ENCODE results near the gene PVALB.

Gene PVALB

GRCh38 chr22:36809351-36809750 is 7.5 kb downstream of the PVALB start:
- no peak for DNase-seq

GRCh38 chr22:36808721-36809344 is 8.0 kb downstream of the PVALB start:
- DNase-seq, result peak in 1 of 2 donors; percentile 11

GRCh38 chr22:36807627-36808026 is 9.2 kb downstream of the PVALB start:
- no peak for DNase-seq

DNA sequence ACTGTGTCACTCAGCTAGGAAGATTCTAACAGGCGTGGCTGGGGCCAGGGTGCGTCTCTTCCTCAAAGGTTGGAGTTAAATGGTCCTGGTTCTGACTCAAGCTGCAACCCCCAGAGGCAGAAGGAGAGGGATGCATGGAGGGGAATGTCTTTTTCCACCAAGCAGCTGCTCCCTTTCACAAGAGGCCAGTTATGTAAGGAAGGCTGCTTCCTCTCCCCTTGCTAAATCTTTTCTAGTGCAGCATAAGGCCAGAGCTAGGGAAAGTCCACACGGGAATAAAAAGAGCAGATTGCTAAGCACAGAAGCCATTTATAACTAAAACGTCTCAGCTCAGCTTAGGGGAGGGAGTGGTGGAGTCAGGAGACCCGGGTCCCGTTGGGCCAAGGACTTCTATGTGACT is 10.0 kb downstream of the PVALB start:
- DNase-seq, result no peak

GRCh38 chr22:36803358-36803757 is 13.5 kb downstream of the PVALB start:
- no peak for DNase-seq

DNA sequence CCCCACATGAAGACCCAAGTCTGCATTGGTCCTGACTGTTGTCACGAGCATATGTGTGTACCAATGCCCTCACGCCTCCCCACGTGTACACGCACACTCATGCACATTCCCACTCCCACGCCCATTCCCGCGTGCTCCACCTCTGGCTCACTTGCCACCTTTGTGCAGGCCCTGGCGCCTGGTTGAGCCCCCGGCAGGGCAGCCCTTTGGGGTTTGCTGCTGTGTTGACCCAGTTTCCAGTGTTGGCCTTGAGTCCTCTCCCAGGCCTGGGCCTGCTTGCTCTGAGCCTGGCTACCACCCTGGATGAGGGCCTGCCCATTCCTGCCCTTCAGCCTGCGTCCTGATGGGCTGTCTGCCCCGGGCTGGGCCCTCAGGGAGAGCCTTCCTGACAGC is 18.2 kb downstream of the PVALB start:
- DNase-seq, result no peak

- no peak for DNase-seq
These were observed 18.7 kb downstream of the PVALB start for GRCh38 chr22:36797911-36798673.

DNA sequence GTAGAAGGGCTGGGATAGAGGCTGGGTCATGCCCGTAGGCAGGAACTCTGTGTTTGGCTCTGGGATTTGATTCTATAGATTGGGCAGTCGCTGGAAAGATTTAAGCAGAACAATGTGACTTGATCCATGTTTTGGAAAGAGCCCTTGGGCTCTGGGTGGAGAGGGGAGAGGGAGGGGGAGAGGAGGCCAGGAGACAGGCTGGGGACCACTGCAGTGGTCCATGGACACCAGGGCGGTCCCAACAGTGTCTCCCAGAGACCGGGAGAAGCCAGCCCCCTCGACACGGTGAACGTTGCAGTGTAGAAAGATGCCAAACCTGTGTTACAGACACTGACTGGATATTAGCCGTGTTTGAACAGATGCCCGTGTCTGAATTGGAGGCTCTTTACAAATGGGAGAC is 19.5 kb downstream of the PVALB start:
- no peak for DNase-seq

- no peak for DNase-seq
These were observed 20.2 kb downstream of the PVALB start for GRCh38 chr22:36796552-36797175.

- DNase-seq, result no peak
These were observed 21.2 kb downstream of the PVALB start for GRCh38 chr22:36795633-36796032.

GRCh38 chr22:36790648-36791047 is 26.2 kb downstream of the PVALB start:
- DNase-seq, result no peak

GRCh38 chr22:36787204-36787988 is 29.4 kb downstream of the PVALB start:
- DNase-seq, result no peak

GRCh38 chr22:36783743-36784142 is 33.1 kb downstream of the PVALB start:
- no peak for DNase-seq

DNA sequence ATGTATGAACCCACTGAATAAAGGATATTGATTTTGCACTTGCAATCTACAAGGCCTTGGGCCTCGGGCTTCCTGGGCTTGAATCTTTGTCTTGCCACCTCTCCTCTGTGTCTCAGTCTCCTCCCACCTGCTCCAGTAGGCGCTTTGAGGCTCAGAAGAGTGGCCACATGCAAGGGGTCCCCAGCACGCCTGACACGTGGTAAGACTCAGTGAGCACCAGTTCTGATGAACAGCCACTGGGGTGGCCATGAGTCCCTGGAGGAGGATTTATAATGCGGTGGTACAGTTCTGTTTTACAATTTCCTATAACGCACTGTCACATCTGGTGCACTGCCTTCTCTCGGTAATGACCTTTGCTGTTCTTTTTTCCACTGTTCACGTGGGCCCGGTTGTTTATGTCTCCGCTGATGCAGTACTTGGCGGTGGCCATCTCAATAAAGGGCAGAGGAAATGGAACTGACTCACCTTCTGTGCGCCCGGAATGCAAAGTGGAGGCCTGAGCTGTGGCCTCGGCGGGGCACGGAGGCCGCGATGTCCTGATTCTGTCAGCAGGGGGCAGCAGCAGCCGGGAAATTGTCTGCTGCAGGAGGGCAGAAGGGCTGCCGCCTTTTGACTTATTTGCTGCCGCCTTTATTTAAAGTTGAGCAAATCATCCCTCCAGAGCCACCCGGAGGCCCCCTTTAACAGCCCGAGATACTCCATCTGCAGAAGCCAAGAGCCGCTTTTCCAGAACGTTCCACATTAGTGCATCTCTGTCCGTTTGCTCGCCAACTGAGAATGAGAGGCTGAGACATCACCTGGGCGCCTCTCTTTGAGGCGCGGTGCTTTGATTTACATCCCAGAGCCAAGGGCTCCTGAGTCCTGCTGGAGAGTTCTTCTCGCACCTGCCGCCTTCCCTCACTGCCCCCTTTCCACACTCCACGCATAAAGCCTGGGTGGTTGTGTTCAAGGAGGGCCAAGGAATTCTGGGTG is 34.9 kb downstream of the PVALB start:
- DNase-seq, result peak; percentile 81 to 89

DNA sequence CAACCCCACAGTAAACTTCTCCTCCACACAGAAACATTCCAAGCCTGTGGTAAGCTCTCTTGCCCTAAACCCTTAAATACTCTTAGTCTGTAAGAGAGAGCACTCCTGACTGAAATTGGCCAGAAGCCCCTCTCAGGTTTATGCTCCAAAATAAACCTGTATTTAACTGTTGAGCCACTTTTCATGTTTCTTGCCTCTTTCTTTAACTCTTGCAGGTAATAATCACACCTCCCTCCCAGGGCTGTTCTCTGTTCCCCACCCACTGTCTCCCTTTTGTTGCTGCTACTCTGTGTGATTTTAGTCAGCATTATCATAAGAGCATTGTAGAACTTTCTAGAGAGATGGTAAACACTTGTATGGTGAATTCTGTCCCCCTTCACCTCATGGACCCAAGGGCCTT is 38.8 kb downstream of the PVALB start:
- DNase-seq, result no peak

- DNase-seq, result no peak
These were observed 40.1 kb downstream of the PVALB start for GRCh38 chr22:36776722-36777121.

DNA sequence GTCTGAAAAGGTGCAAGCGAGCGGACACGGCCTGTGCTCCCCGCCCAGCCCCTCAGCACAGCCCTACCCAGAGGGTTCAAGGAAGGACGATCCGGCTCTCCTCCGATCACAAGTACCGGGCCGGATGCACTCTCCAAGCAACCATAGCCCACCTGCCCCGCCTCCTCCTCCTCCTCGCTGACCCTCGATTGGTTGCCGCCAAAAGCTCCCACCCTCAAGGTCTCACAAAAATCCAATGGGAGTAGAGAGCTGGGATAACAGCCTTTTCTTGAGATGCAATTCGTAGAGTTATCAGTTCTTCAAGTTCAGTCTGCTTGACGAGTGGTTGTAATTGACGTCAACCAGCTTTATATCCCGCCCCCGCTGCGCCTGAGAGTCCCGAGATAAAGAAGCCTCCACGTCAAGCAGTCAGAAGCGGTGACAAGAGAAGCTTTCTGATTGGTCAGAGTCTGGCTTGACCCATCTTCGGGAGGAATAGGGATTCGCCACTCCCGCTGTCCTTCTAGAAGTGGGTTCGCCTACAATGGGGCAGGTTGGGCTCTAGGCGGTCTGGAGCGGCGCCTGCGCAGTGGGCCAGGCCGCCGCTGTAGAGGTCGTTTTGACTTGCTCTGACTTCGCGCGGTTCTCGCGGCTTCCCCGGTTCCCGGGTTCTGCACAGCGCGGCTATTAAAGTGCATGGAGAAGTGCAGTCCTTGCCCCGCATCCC is 40.7 kb downstream of the PVALB start, which contains the start of gene IFT27:
Gene IFT27 (minus strand): TSS at position 156 of the 706 bp plus-strand sequence. CDS start 412 bp downstream, outside the sequence.
- peak; percentile 100 for DNase-seq

GRCh38 chr22:36775586-36775963 is 41.3 kb downstream of the PVALB start:
- peak; percentile 36 to 52 for DNase-seq

- DNase-seq, result peak in 1 of 2 donors; percentile 16
These were observed 42.9 kb downstream of the PVALB start for GRCh38 chr22:36773935-36774334.

DNA sequence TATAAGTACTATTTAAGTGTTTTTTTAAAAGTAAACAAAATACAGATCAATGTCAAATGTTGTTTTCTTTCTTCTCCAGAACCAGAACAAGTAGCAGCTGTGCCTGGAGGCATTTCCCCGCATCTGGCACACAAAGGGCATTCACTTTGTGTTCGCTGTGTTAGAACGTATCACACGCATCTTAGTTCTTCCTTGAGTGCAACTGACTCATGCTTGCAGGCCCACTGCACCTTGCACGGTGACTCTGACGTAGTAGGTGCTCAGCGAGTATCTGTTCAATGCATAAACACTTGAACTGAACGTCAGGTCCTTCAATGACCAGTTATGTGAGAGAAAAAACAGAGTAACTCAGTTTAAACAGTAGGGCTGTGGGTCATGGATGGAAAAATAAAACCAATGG is 44.4 kb downstream of the PVALB start:
- no peak for DNase-seq

- DNase-seq, result no peak
These were observed 45.3 kb downstream of the PVALB start for GRCh38 chr22:36771356-36772063.
